Dermis microvascular lymphatic vessel endothelial cell (primary cell): ENCODE data around the gene BHLHE40. TPM values are rescaled to one million over a fixed set of nuclear protein-coding genes. Genes with fewer than 3 reads are reported as not detected.
"Not testable (repeated sequence)": the region's sequence is repeated elsewhere in the genome, so short reads cannot be mapped to it uniquely, and the experiment has no call there.

Experiments used
- DNase-seq, 2 donors: peaks; one replicate each; pipeline versions ENCODE4 v3.0.0 to v3.0.0-alpha.2; 2010; ENCODE audit warnings: low read depth in 2 of 2
- total RNA-seq: library from RNA; depleted of rRNA; stranded (reverse); fragments of >200 nt; gene quantifications from 2 replicates; pipeline ENCODE4 v1.2.1, GENCODE V29; 2014

Gene BHLHE40
- total RNA-seq, 1 donor from 2014 or later = 8.7 TPM

GRCh38 chr3:4961865-4962264 lies 17.4 kb upstream of the BHLHE40 start:
- not testable (repeated sequence) for DNase-seq

GRCh38 chr3:4963669-4964570 lies 15.3 kb upstream of the BHLHE40 start:
- DNase-seq = no peak

DNA sequence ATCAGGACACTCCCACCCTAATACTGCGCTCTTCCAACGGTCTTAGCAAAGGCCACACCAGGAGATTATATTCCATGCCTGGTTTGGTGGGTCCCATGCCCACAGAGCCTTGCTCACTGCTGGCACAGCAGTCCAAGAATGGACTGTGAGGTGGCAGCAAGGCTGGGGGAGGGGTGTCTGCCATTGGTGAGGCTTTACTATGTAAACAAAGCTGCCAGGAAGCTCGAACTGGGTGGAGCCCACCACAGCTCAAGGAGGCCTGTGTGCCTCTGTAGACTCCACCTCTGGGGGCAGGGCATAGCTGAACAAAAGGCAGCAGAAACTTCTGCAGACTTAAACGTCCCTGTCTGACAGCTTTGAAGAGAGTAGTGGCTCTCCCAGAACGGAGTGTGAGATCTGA lies 13.2 kb upstream of the BHLHE40 start:
- not testable (repeated sequence) for DNase-seq

- not testable (repeated sequence) for DNase-seq
Measured at GRCh38 chr3:4967683-4968082, 11.6 kb upstream of the BHLHE40 start.

DNA sequence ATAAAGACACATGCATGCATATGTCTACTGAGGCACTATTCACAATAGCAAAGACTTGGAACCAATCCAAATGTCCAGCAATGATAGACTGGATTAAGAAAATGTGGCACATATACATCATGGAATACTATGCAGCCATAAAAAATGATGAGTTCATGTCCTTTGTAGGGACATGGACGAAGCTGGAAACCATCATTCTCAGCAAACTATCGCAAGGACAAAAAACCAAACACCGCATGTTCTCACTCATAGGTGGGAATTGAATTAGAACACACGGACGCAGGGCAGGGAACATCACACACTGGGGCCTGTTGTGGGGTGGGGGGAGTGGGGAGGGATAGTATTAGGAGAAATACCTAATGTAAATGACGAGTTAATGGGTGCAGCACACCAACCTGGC lies 7.8 kb upstream of the BHLHE40 start:
- DNase-seq = not testable (repeated sequence)

DNA sequence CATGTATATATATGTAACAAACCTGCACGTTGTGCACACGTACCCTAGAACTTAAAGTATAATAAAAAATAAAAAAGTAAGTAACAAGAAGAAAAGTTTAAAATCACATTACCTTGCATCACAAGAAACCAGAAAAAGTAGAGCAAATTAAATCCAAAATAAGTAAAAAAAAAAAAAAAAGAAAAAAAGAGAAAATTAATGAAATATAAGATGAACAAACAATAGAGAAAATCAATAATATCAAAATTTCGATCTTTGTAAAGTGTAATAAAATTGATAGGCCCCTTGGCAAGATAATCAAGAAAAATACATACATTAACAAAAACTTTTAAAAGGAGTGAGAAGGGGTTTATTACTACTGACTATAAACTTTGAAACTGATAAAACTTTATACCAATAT lies 7.4 kb upstream of the BHLHE40 start:
- no peak for DNase-seq

- DNase-seq = no peak
Measured at GRCh38 chr3:4972652-4973643, 6.3 kb upstream of the BHLHE40 start.

DNA sequence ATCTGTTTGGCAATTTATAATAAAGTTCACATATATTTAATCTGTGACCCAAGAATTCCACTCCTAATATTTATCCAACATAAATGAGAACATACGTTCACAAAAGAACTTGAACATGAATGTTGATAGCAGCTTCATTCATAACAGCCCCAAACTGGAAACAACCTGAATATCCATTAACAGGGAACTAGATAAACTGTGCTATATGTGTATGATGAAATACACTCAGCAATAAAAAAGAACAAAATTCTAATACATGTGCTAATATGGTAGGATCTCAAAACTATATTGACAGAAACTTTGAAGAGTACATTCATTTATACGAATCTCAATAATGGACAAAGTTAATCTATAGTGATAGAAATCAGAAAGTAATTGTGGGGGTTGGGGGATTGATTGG lies 5.1 kb upstream of the BHLHE40 start:
- DNase-seq = no peak

- peak in 1 of 2 donors; percentile 76 for DNase-seq
Measured at GRCh38 chr3:4976109-4976508, 3.1 kb upstream of the BHLHE40 start.

DNA sequence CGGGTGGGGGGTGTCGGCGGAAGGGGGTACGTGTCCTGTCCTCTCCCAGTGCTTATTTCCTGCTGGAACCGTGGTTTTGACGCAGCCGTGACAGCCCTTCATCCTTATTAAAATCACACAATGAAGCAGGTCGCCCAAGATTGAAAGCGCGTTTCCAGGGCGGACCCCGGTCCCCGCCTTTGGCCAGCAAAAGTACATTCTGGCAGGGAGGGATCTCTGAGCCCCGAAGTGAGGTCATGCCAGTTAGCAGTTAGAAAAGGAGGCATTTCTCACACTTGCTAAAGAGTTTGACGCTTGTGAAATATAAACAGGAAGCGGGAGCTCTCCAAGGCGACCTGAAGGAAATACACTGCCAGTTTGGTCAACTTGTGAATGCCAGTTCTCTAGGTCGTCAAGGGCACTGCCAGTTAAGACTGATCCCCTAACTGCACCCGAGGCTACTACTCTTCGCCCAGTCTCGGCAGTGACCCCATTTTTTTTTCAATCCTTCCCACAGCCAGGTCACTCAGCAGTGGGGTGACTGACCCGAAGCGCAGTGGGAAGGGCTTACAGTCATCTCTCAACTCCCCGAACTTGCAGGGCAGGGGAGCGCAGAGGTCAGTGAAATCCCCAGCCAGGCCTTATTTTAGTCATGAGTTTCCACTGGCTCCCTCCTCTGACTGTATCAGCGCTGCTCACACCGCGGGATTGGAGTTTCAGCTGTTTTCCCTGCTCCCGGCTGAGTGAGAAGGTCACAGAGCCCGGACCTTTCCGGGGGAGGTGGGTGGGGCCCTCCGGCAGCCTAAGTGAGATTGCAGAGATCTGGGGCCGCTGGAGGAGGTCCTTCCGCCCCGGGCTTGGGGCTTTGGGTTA lies 2.0 kb upstream of the BHLHE40 start:
- peak; percentile 89 to 96 for DNase-seq

GRCh38 chr3:4977853-4978203 lies 1.4 kb upstream of the BHLHE40 start:
- DNase-seq = no peak

- peak; percentile 85 to 98 for DNase-seq
Measured at GRCh38 chr3:4978204-4978965, 852 bp upstream of the BHLHE40 start.

DNA sequence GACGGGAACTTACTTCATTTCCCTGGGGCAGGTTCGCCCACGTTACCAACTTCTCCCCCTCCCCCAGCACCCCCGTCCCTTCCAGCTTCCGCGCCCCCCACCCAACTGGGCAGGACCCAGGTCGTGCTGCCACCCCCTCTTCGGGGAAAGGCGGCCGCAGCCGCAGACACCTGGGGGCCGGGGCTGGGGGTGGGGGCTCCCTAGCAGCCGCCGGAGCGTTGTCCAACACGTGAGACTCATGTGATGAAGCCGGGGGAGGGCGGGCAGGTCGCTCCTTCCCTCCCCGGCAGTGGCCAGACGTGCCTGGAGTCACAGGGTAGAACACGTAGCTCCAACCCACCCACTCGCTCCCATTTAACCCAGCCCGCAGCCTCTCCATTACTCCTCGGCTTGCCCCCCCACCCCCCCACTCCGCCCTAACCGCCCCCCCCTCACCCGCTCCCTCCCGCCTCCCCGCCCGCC lies 240 bp upstream of the BHLHE40 start:
- peak; percentile 93 to 99 for DNase-seq

DNA sequence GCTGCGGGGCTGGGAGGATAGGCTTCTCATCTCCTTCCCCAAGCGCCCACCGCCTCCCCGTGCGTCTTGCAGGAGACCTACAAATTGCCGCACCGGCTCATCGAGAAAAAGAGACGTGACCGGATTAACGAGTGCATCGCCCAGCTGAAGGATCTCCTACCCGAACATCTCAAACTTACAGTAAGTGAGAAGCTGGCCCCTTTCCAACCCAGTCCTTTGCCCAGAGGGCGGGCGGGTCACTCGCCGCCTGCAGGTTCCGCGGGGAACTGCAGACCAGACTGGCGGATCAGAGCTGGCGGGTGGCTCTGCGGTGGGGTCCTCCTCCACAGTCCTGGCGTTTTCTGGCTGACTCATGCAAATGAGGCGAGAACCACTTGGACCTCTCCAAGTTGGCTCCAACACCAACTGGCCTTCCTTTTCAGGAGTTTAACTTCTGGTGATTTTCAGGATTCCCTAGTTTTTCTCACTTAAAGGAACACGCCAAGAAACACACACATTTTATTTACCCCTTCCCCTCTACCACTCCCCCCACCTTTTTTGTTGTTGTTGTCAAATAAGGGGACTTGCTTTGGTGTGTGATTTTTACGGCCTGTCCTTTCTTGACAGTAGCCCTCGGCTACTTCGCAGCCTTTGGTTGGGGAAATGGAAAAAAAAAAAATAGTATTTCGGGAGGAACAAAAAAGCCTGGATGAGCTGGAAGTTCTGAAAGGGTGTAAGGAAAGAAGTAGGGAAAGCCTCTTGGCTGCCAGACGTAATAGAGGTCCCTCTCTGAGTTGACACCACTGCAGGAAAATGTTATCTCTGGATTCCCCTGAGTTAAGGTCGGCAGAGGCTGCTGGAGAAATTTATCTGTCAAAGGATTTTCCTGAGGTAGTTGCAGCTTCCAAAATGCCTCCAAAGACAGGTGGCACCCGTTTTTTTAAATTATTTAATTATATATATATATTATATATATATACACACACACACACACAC lies 1.3 kb downstream of the BHLHE40 start:
- peak; percentile 64 to 91 for DNase-seq

DNA sequence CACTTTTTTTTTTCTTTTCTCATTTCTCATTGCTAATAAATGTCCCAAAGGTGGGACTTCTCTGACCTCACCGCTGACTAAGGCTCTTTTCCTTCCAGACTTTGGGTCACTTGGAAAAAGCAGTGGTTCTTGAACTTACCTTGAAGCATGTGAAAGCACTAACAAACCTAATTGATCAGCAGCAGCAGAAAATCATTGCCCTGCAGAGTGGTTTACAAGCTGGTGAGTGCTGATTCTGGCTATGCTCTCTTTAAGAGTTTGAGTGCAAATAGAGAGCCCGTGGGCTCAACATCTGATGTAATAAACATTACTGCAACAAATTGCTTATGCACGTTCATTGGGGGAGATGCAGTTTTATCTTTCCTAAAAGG lies 2.0 kb downstream of the BHLHE40 start:
- DNase-seq = peak in 1 of 2 donors; percentile 37

- DNase-seq = peak in 1 of 2 donors; percentile 75
Measured at GRCh38 chr3:4981665-4982494, 2.6 kb downstream of the BHLHE40 start.

- DNase-seq = peak in 1 of 2 donors; percentile 26
Measured at GRCh38 chr3:4982773-4983738, 3.8 kb downstream of the BHLHE40 start.
